ENCODE results near the gene HOXA2.

HOXA2 gene

GRCh38 chr7:27102581-27103442 lies at the start of gene HOXA2:
Gene HOXA2 (minus strand): TSS chr7:27102683. CDS start chr7:27102500, 183 bp downstream.
- no peak for FAIRE-seq

GRCh38 chr7:27151341-27151930 lies 49.0 kb upstream of the HOXA2 start:
- no peak for FAIRE-seq

- peak; percentile 80 for FAIRE-seq
Observed at GRCh38 chr7:27150568-27151340, 48.3 kb upstream of the HOXA2 start.

GRCh38 chr7:27149842-27150567 lies 47.5 kb upstream of the HOXA2 start:
- no peak for FAIRE-seq

- peak; percentile 71 for FAIRE-seq
Observed at GRCh38 chr7:27148756-27149641, 46.5 kb upstream of the HOXA2 start.

- no peak for FAIRE-seq
Observed at GRCh38 chr7:27148031-27148755, 45.7 kb upstream of the HOXA2 start.

- FAIRE-seq, result no peak
Observed at GRCh38 chr7:27147199-27148030, 44.9 kb upstream of the HOXA2 start, which contains the start of gene HOXA6. Gene HOXA6 (minus strand): TSS chr7:27147774. CDS start chr7:27147749, 25 bp downstream.

- no peak for FAIRE-seq
Observed at GRCh38 chr7:27146491-27147198, 44.2 kb upstream of the HOXA2 start.

- FAIRE-seq, result no peak
Observed at GRCh38 chr7:27145914-27146412, 43.5 kb upstream of the HOXA2 start.

- FAIRE-seq, result no peak
Observed at GRCh38 chr7:27145165-27145913, 42.9 kb upstream of the HOXA2 start.

- FAIRE-seq, result no peak
Observed at GRCh38 chr7:27144781-27145164, 42.3 kb upstream of the HOXA2 start.

- no peak for FAIRE-seq
Observed at GRCh38 chr7:27143950-27144780, 41.7 kb upstream of the HOXA2 start.

- no peak for FAIRE-seq
Observed at GRCh38 chr7:27143023-27143949, 40.8 kb upstream of the HOXA2 start, which contains the start of gene HOXA5. Gene HOXA5 (minus strand): TSS chr7:27143681. CDS start chr7:27143607, 74 bp downstream.

GRCh38 chr7:27142580-27143022 lies 40.1 kb upstream of the HOXA2 start:
- no peak for FAIRE-seq

GRCh38 chr7:27141923-27142579 lies 39.6 kb upstream of the HOXA2 start:
- FAIRE-seq, result no peak

Data from G401.6 (cell line).